GM19468 (cell line): ENCODE measurements around the gene FHIT.
"Not testable (repeated sequence)": the region's sequence is repeated elsewhere in the genome, so short reads cannot be mapped to it uniquely, and the experiment has no call there.

ENCODE experiments used
- ATAC-seq: cut with Tn5 transposase; IDR thresholded peaks from one replicate; pipeline ENCODE4 v1.9.1; 2021; ENCODE audit warnings: mild to moderate bottlenecking, moderate library complexity, moderate number of reproducible peaks; ENCODE audit not compliant: unreplicated experiment; ENCODE audit errors: extremely low read depth

The FHIT gene

GRCh38 chr3:61231693-61232092, 19.6 kb downstream of the FHIT start:
- ATAC-seq: no peak

DNA sequence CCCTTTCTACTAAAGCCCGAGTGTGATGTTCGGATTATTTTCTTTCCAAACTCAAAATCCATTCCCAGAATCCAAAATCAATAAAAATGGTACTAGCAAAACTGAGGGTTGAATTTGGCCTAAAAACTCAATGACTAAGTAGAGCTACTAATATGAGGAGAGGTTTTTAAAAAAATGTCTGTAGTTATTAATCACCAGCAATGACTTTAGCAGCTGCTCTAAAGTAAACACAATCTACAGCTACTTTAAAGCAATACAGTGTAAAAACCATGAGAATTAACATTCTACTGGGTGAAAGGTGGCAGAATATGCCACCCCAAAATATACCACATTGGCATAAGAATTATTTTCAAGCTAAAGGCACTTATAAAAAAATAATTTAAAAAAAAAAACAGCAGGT, 23.5 kb downstream of the FHIT start:
- ATAC-seq: no peak

DNA sequence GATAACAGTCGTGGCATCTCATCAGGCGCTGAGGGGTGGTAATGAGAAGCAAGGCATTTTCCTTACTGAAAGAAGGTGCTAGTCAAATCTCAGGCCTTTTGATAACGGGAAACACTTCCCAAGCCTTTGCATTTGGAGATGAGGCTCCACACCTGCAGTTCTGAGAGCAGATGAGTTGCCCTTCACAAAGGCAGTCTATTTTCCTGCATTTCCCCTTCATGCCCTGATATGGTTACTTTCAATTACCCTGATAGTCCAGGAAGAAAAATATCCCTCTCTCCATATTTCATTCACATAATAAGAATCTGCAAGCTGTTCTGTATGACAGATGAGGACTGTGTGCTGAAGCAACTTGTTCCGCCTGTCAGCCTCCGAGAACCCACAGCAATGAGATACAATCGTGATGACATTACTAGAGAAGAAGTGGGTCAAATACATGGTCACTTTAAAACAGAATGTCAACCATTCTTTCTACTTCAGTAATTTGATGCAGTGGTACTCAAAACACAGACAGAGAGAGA, 25.0 kb downstream of the FHIT start:
- no peak for ATAC-seq

- ATAC-seq: no peak
These were observed 26.4 kb downstream of the FHIT start for GRCh38 chr3:61224823-61225222.

DNA sequence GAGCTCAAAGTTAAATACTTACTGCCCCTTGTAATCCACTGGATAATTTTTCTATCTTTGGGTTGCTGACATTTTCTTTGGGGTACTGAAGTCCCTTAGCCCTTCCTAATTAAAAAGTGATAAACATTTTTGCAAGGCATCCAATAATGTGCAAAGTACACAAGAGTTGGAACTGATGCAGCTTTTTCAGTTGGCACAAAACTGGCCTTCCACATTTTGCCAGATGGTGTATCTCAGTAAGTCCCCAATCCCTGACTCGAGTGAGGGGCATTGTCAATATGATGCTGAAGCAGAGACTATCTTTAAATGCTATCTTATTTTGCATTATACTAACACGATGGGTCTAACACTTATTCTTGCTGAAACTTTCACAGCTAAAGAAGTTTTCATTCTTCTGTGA, 27.8 kb downstream of the FHIT start:
- no peak for ATAC-seq

DNA sequence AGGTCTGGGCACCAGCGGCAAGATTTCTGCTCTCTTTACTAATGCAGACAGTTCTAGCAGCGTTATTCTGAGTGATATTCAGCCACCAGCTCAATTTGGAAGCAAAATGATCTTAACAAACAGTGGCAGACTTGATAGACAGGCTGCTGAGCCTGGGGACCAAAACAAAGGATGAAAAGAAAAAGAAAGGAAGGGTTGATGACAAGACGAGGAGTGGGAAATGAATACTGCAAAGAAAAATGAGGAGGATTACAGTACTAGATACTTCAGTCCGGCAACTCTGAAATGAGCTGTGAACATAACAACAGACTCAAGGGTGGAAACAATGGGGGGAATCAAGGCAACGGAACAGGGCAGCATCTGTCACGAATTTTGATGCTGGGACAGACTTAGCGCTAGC, 28.8 kb downstream of the FHIT start:
- no peak for ATAC-seq

DNA sequence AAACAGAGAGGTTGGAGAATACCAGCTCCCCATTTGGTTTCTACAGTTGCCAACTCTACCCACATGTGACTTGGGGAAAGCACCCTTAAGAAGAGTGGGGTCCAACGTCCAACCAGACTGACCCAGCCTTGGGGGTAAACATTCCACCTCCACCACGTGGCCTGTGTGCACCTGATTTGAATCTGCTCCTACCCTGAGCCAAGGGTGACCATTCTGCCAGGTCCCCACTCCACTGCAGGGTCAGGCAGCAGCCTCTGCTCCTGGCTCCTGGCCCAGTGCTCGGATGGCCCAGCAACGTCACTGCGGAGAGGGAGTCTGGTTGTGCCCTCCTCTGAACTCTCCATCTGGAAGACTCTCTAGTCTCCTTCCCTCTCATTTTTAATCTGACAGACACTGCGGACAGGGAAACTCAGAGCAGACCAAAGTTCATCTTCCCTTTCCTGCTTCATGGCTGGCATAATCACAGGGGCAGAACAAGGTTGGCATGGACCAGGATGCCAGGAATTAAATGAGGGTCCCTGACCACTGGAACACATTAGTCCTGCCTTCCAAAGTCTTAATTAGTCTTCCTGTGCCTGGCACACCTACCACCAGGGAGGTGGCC, 29.4 kb downstream of the FHIT start:
- ATAC-seq: no peak

DNA sequence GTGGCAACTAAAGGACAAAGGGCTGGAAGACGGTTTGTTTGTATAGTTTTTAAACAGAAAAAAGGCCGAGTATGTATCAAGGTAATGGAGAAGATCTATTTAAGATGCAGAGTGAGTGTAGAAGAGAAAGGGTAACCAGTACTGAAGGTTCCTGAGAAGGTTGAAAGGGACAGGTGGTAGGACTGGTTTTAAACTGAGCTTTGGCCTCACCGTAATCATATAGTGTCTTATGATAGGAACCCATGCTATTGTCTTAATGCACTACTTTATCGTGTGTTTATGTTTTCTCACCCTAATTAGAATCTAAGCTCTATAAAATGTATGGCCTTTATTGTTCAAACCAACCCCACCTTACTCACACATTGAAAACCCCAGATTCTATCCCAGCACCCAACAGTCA, 32.7 kb downstream of the FHIT start:
- no peak for ATAC-seq

GRCh38 chr3:61216171-61216570, 35.1 kb downstream of the FHIT start:
- ATAC-seq: not testable (repeated sequence)

DNA sequence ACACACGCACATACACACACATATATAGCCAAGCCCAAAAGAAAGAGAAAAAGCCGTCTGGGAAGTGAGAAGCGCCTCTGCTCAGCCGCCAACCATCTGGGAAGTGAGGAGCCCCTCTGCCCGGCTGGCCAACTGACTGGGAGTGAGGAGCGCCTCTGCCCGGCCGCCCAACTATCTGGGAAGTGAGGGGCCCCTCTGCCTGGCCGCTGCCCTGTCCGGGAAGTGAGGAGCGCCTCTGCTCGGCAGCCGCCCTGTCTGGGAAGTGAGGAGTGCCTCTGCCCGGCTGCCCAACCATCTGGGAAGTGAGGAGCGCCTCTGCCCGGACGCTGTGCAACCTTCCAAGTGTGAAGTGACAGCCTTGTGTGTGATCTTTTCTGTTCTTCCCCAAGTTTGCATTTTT, 49.2 kb downstream of the FHIT start:
- ATAC-seq: no peak

DNA sequence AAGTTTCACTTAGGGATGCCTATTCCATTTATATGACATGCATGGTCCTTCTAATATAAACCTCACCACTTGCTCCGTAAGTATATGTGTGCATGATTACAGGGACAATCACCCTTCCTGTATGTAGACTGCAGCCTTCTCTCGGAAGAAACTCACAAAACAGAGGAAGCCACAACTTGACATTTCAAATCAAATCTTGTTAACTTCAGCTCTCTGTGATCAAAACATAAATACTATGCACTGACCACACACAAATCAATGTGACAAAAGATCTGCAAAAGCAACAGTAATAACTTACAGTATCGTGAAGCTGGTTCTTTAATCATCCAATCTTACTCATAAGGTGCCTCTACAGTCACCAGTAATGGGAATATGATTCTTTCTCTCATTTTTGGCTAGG, 50.2 kb downstream of the FHIT start:
- ATAC-seq: no peak

DNA sequence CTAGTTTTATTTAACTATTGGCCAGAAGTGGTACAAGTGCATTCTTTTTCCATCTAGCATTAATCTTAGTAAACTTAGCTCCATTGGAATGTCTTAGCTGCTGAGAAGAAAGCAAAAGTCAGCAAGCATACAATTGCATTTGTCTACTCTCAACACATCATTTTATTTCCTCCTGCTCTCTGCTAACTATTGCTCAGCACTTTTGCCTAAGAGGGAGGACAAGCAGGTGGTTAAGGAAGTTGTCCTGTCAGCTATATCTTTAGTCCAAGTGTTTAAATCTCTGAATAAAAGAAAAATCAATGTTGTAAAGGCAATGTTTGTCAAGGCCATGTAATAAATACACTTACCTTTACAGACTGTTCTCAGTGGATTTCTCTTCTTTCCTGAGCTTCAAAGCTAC, 51.0 kb downstream of the FHIT start:
- ATAC-seq: no peak

GRCh38 chr3:61199843-61200242, 51.4 kb downstream of the FHIT start:
- ATAC-seq: no peak

GRCh38 chr3:61194892-61195538, 56.2 kb downstream of the FHIT start:
- ATAC-seq: no peak

DNA sequence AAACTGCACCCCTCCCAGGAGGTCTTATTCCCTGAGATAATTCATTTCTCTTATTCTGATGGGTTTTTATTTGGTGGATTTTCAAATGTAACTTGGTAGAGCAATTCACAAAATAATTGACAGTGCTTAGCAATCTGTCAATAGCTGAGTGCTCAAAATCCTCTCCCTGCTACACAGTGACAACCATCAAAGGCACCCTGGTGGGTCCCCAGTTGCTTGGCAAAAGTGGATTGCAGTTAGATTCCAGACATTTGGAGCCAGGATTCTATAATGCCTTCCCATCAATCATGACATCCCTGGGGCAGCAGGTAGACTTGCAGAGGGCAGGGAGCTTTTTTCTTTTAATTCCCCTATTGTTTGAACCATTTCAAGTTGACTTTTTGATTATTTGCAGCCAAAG, 59.0 kb downstream of the FHIT start:
- no peak for ATAC-seq

GRCh38 chr3:61190205-61190604, 61.0 kb downstream of the FHIT start:
- ATAC-seq: not testable (repeated sequence)

- ATAC-seq: no peak
These were observed 65.2 kb downstream of the FHIT start for GRCh38 chr3:61186030-61186429.

DNA sequence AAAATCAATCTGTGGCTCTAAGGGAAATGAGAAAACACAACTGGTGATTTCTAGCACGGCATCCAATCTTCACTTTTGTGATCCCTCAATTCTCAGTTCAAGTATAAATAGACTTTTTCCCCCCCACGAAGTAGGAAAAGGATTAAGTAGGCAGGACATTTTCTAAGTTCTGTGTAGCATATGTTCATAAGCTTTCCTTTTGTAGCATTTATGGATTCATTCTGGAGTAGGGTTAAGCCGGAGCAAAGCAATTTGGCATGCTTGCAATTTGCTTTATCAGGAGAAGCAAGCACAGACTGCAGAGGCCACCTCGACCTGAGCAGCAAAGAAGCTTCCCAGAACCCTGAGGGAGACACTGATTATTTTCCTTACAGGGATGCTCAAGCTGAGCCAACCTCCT, 66.3 kb downstream of the FHIT start:
- no peak for ATAC-seq

DNA sequence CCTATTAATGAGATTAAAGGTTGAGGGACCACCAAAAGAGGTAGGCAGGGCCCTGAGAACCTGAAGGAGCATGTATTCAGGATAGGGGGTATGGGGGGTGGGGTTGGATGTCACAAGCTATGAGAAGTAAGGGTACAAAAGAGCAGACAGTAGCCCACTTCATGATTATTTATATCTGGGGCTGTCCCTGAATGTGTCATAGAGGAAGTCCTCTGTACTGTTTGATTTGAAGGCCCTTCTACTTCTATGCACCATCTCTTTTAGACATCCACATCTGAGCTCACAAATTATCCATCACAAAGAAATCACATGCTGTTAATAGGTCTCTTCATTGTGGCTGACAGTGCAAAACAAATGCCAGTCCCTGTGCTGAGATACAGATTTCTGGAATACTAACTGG, 68.6 kb downstream of the FHIT start:
- peak; percentile 35 for ATAC-seq

DNA sequence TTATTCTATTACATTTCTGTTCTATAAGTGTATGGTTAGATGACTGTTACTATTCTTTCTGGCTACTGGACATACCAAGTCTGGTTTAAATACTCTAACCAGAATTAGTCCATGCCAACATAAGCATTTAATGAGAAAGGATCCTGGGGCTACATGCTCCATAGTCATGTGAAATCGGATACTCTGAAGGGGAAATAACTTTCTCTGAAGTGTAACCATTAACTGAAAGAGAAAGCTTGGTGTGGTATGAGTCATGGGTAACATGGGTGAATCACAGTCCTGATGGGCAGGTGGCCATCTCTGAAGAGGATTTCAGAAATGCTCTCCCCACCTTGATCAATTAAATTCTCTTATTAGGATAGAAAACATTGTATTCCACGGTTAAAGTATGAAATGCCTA, 69.4 kb downstream of the FHIT start:
- peak; percentile 97 for ATAC-seq

- no peak for ATAC-seq
These were observed 71.0 kb downstream of the FHIT start for GRCh38 chr3:61180206-61180605.

GRCh38 chr3:61178167-61178566, 73.1 kb downstream of the FHIT start:
- ATAC-seq: no peak
